Fibroblast of the conjunctiva (primary cell): ENCODE measurements around the gene ANKMY2.
"Not testable (repeated sequence)": the region's sequence is repeated elsewhere in the genome, so short reads cannot be mapped to it uniquely, and the experiment has no call there.

Source experiments
- DNase-seq: peaks from one replicate; pipeline ENCODE4 v3.0.0-alpha.2; 2010; ENCODE audit warnings: low read depth

ANKMY2 gene

GRCh38 chr7:16626388-16626787, 19.2 kb downstream of the ANKMY2 start:
- DNase-seq: no peak

- no peak for DNase-seq
Observed at GRCh38 chr7:16619979-16620408, 25.6 kb downstream of the ANKMY2 start.

GRCh38 chr7:16616542-16616941, 29.0 kb downstream of the ANKMY2 start:
- DNase-seq: no peak

- no peak for DNase-seq
Observed at GRCh38 chr7:16616122-16616521, 29.4 kb downstream of the ANKMY2 start.

- no peak for DNase-seq
Observed at GRCh38 chr7:16615228-16615627, 30.3 kb downstream of the ANKMY2 start.

GRCh38 chr7:16611711-16612110, 33.8 kb downstream of the ANKMY2 start:
- no peak for DNase-seq

GRCh38 chr7:16609842-16610450, 35.6 kb downstream of the ANKMY2 start:
- no peak for DNase-seq

GRCh38 chr7:16606704-16607103, 38.9 kb downstream of the ANKMY2 start:
- no peak for DNase-seq

- peak; percentile 10 for DNase-seq
Observed at GRCh38 chr7:16604054-16604453, 41.5 kb downstream of the ANKMY2 start.

- no peak for DNase-seq
Observed at GRCh38 chr7:16603633-16604032, 41.9 kb downstream of the ANKMY2 start.

- DNase-seq: no peak
Observed at GRCh38 chr7:16599860-16600259, 45.7 kb downstream of the ANKMY2 start.

- DNase-seq: no peak
Observed at GRCh38 chr7:16598015-16598414, 47.5 kb downstream of the ANKMY2 start.

- not testable (repeated sequence) for DNase-seq
Observed at GRCh38 chr7:16595596-16595995, 50.0 kb downstream of the ANKMY2 start.

GRCh38 chr7:16594676-16595075, 50.9 kb downstream of the ANKMY2 start:
- no peak for DNase-seq

- DNase-seq: no peak
Observed at GRCh38 chr7:16594061-16594460, 51.5 kb downstream of the ANKMY2 start.

GRCh38 chr7:16592395-16592794, 53.2 kb downstream of the ANKMY2 start:
- no peak for DNase-seq

GRCh38 chr7:16590424-16590823, 55.1 kb downstream of the ANKMY2 start:
- DNase-seq: no peak

- DNase-seq: no peak
Observed at GRCh38 chr7:16589881-16590280, 55.7 kb downstream of the ANKMY2 start.

GRCh38 chr7:16587790-16588189, 57.8 kb downstream of the ANKMY2 start:
- no peak for DNase-seq

- no peak for DNase-seq
Observed at GRCh38 chr7:16587129-16587528, 58.4 kb downstream of the ANKMY2 start.

- DNase-seq: no peak
Observed at GRCh38 chr7:16586081-16586874, 59.3 kb downstream of the ANKMY2 start.

- no peak for DNase-seq
Observed at GRCh38 chr7:16585540-16585939, 60.0 kb downstream of the ANKMY2 start.

- DNase-seq: no peak
Observed at GRCh38 chr7:16583834-16584233, 61.7 kb downstream of the ANKMY2 start.

GRCh38 chr7:16581286-16581685, 64.3 kb downstream of the ANKMY2 start:
- no peak for DNase-seq
